PFSK-1 (cell line): ENCODE data around the gene PRSS3.

Source experiments
- FOXP2 ChIP-seq: optimal IDR thresholded peaks from 2 replicates; pipeline ENCODE3; 2011; ENCODE audit warnings: borderline replicate concordance, control low read depth, inconsistent platforms; ENCODE audit not compliant: insufficient read depth; ENCODE audit errors: extremely low read length, extremely low read depth
- POLR2AphosphoS5 ChIP-seq: IDR thresholded peaks from 2 replicates; pipeline ENCODE4 v1.6.1; 2012; ENCODE audit warnings: low read depth, mild to moderate bottlenecking, control low read depth, low read length, moderate library complexity
- SIN3A ChIP-seq: IDR thresholded peaks from 2 replicates; pipeline ENCODE4 v1.6.1; 2012; ENCODE audit warnings: mild to moderate bottlenecking, low read length, moderate library complexity, borderline replicate concordance; ENCODE audit not compliant: insufficient read depth
- TAF1 ChIP-seq: IDR thresholded peaks from 2 replicates; pipeline ENCODE4 v1.6.1; 2012; ENCODE audit warnings: low read length, control low read depth, borderline replicate concordance; ENCODE audit not compliant: insufficient read depth
- TF ChIP-seq, protein P1 (sequence below), 2 experiments: IDR thresholded peaks; 2 replicates each; pipeline versions ENCODE4 v1.6.1 to v1.8.0; 2011 to 2012; ENCODE audit warnings: low read depth in 2 of 2, low read length in 2 of 2, control low read depth in 1 of 2, inconsistent platforms in 1 of 2, mild to moderate bottlenecking in 1 of 2, moderate library complexity in 1 of 2; ENCODE audit not compliant: insufficient read depth in 1 of 2

PRSS3 gene

DNA sequence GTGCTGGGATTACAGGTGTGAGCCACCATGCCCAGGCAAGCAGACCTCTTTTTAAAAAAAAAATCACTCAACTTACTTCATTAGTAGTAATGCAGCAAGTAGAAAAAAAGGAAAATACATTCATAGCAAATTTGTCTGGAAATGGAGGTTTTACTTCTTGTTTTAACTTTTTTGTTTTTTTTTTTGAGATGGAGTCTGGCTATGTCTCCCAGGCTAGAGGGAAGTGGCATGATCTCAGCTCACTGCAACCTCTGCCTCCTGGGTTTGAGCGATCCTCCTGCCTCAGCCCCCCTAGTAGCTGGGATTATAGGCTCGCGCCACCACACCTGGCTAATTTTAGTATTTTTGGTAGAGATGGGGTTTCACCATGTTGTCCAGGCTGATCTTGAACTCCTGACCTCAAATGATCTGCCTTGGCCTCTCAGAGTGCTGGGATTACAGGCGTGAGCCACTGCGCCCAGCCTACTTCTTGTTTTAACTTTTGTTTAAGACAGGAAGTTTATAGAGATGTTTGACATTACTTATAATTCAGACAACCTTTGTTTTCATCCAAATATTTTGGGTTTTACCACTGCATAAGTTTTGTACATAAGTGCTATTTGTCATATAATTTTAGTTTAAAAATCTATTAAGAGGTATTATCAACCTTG lies 48.1 kb downstream of the PRSS3 start:
- TF ChIP-seq TAF1 (no peak), POLR2AphosphoS5 (no peak), SIN3A (no peak), FOXP2 (no peak)
- TF ChIP-seq, protein P1, sequence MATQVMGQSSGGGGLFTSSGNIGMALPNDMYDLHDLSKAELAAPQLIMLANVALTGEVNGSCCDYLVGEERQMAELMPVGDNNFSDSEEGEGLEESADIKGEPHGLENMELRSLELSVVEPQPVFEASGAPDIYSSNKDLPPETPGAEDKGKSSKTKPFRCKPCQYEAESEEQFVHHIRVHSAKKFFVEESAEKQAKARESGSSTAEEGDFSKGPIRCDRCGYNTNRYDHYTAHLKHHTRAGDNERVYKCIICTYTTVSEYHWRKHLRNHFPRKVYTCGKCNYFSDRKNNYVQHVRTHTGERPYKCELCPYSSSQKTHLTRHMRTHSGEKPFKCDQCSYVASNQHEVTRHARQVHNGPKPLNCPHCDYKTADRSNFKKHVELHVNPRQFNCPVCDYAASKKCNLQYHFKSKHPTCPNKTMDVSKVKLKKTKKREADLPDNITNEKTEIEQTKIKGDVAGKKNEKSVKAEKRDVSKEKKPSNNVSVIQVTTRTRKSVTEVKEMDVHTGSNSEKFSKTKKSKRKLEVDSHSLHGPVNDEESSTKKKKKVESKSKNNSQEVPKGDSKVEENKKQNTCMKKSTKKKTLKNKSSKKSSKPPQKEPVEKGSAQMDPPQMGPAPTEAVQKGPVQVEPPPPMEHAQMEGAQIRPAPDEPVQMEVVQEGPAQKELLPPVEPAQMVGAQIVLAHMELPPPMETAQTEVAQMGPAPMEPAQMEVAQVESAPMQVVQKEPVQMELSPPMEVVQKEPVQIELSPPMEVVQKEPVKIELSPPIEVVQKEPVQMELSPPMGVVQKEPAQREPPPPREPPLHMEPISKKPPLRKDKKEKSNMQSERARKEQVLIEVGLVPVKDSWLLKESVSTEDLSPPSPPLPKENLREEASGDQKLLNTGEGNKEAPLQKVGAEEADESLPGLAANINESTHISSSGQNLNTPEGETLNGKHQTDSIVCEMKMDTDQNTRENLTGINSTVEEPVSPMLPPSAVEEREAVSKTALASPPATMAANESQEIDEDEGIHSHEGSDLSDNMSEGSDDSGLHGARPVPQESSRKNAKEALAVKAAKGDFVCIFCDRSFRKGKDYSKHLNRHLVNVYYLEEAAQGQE (IDR thresholded peaks at IDR 0.05; ENCODE audit: insufficient read depth in 1 of 2, low read depth in 2 of 2, low read length in 2 of 2): no peak

DNA sequence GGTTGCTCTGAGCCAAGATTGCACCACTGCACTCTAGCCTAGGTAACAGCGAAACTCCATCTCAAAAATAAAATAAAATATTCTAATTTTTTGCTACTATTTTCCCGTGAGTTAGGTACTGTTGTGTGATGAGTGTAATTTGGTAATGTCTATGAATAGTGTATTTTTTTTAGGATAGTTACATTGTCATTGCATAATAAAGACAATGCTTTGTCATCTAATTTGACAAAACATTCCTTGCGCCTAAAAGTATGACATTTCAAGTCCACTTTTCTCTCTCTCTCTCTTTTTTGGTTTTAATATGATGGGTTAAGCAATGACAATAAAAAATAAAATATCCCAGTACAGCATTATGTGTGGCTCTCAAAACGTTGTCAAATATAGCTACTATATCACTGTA lies 50.9 kb downstream of the PRSS3 start:
- TF ChIP-seq POLR2AphosphoS5 (no peak), TAF1 (no peak), SIN3A (no peak), FOXP2 (no peak)
- TF ChIP-seq, protein P1 (IDR thresholded peaks at IDR 0.05; ENCODE audit: insufficient read depth in 1 of 2, low read depth in 2 of 2, low read length in 2 of 2): no peak
